Mesenchymal stem cell (in vitro differentiated cells and primary cell): ENCODE measurements around the gene BCKDHB.

Experiments used
- DNase-seq: peaks from one replicate; pipeline ENCODE4 v3.0.0-alpha.2; 2013
- H2AFZ ChIP-seq: one replicate; pipeline ENCODE4 v1.6.1; 2013; ENCODE audit warnings: low read depth, mild to moderate bottlenecking, control low read depth, inconsistent platforms, low read length, moderate library complexity
- H2AK5ac ChIP-seq: 2 replicates; pipeline ENCODE4 v1.6.1; 2013; ENCODE audit warnings: low read length, moderate library complexity, mild to moderate bottlenecking, inconsistent platforms; ENCODE audit not compliant: severe bottlenecking
- H2BK120ac ChIP-seq: one replicate; pipeline ENCODE4 v1.6.1; 2013; ENCODE audit warnings: low read depth, mild to moderate bottlenecking, inconsistent platforms, low read length, moderate library complexity
- H2BK12ac ChIP-seq, 2 experiments: one replicate each; pipeline ENCODE4 v1.6.1; 2013; ENCODE audit warnings: inconsistent platforms in 2 of 2, low read length in 2 of 2, mild to moderate bottlenecking in 2 of 2, moderate library complexity in 2 of 2, control low read depth in 1 of 2
- H2BK15ac ChIP-seq: one replicate; pipeline ENCODE4 v1.6.1; 2013; ENCODE audit warnings: mild to moderate bottlenecking, low read depth, inconsistent platforms; ENCODE audit not compliant: poor library complexity, severe bottlenecking
- H2BK5ac ChIP-seq: 2 replicates; pipeline ENCODE4 v1.6.1; 2013; ENCODE audit warnings: low read depth, mild to moderate bottlenecking, low read length, control low read depth, inconsistent platforms; ENCODE audit not compliant: poor library complexity, severe bottlenecking
- H3K14ac ChIP-seq, 2 experiments: one replicate each; pipeline ENCODE4 v1.6.1; 2013; ENCODE audit warnings: inconsistent platforms in 2 of 2, low read length in 2 of 2, control low read depth in 1 of 2, mild to moderate bottlenecking in 1 of 2, moderate library complexity in 1 of 2
- H3K18ac ChIP-seq, 2 experiments: one replicate each; pipeline ENCODE4 v1.6.1; 2013; ENCODE audit warnings: inconsistent platforms in 2 of 2, low read length in 2 of 2, control low read depth in 1 of 2, low read depth in 1 of 2, mild to moderate bottlenecking in 1 of 2
- H3K23ac ChIP-seq, 2 experiments: one replicate each; pipeline ENCODE4 v1.6.1; 2013; ENCODE audit warnings: inconsistent platforms in 2 of 2, low read length in 2 of 2, mild to moderate bottlenecking in 2 of 2, moderate library complexity in 2 of 2, control low read depth in 1 of 2
- H3K27ac ChIP-seq: 2 replicates; pipeline ENCODE4 v1.5.1; 2013; ENCODE audit warnings: mild to moderate bottlenecking, moderate library complexity, low read length, control low read depth, inconsistent platforms; ENCODE audit not compliant: poor library complexity, severe bottlenecking
- H3K27me3 ChIP-seq, 2 experiments: 2 replicates each; pipeline versions ENCODE4 v1.6.1 to v1.7.0; 2013; ENCODE audit warnings: low read length in 2 of 2, mild to moderate bottlenecking in 2 of 2, moderate library complexity in 2 of 2, control low read depth in 1 of 2, inconsistent platforms in 1 of 2; ENCODE audit not compliant: control insufficient read depth in 1 of 2, insufficient read depth in 1 of 2
- H3K36me3 ChIP-seq, 2 experiments: 2 replicates each; pipeline versions ENCODE4 v1.6.1 to v1.7.0; 2013; ENCODE audit warnings: low read length in 2 of 2, control low read depth in 1 of 2, inconsistent platforms in 1 of 2, low read depth in 1 of 2, mild to moderate bottlenecking in 1 of 2; ENCODE audit not compliant: insufficient read depth in 2 of 2, control insufficient read depth in 1 of 2
- H3K4ac ChIP-seq, 2 experiments: one replicate each; pipeline ENCODE4 v1.6.1; 2013; ENCODE audit warnings: inconsistent platforms in 2 of 2, low read length in 2 of 2, mild to moderate bottlenecking in 2 of 2, moderate library complexity in 2 of 2, control low read depth in 1 of 2, low read depth in 1 of 2
- H3K4me1 ChIP-seq: 2 replicates; pipeline ENCODE4 v1.6.1; 2013; ENCODE audit warnings: low read depth, low read length, control low read depth; ENCODE audit not compliant: control insufficient read depth, insufficient read depth
- H3K4me2 ChIP-seq: 2 replicates; pipeline ENCODE4 v1.6.1; 2013; ENCODE audit warnings: low read length, mild to moderate bottlenecking, inconsistent platforms; ENCODE audit not compliant: poor library complexity, severe bottlenecking
- H3K4me3 ChIP-seq, 2 experiments: 2 replicates each; pipeline versions ENCODE4 v1.5.1 to v1.7.0; 2013; ENCODE audit warnings: low read length in 2 of 2, mild to moderate bottlenecking in 2 of 2, control low read depth in 1 of 2, low read depth in 1 of 2; ENCODE audit not compliant: insufficient read depth in 1 of 2
- H3K79me1 ChIP-seq: replicated peaks from 2 replicates; pipeline ENCODE4 v1.6.1; 2013; ENCODE audit warnings: mild to moderate bottlenecking, control low read depth, low read length, inconsistent platforms; ENCODE audit not compliant: poor library complexity, severe bottlenecking
- H3K9ac ChIP-seq: 2 replicates; pipeline ENCODE4 v1.7.0; 2013; ENCODE audit warnings: mild to moderate bottlenecking, low read length, moderate library complexity
- H3K9me3 ChIP-seq: 2 replicates; pipeline ENCODE4 v1.7.0; 2013; ENCODE audit warnings: mild to moderate bottlenecking, low read length; ENCODE audit not compliant: control insufficient read depth
- H4K8ac ChIP-seq: one replicate; pipeline ENCODE4 v1.6.1; 2013; ENCODE audit warnings: inconsistent platforms, mild to moderate bottlenecking, low read length, moderate library complexity
- H4K91ac ChIP-seq: one replicate; pipeline ENCODE4 v1.6.1; 2013; ENCODE audit warnings: mild to moderate bottlenecking, low read length, inconsistent platforms
- WGBS: methylation state at CpG from one replicate; pipeline ENCODE4 v1.1.7; 2013; ENCODE audit warnings: mixed read lengths; 5-methylcytosine and 5-hydroxymethylcytosine counted together

The BCKDHB gene

DNA sequence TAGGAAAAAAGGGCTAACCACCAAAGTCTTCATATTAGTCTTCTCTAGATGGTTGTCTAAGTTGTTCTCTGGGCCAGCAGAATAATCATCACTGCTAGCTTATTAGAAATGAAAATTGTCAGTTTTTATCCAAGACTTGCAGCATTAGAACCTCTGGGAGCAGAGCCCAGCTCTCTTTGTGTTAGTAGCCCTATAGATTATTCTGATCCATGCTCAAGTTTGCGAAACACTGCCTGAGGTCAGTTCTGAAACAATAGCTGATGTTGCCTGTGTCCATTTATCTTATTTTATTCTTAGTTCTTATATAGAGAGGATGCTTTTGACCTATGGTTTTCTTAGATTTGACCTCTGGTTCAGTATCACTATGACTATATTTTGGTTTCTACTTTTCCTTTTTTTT lies 66.9 kb downstream of the BCKDHB start:
- Histone ChIP-seq H3K4ac (no peak overlapping the region), H4K91ac (no peak overlapping the region), H3K27ac (no peak overlapping the region), H2AK5ac (no peak overlapping the region), H3K23ac (no peak overlapping the region), H2AFZ (no peak overlapping the region), H2BK15ac (no peak overlapping the region), H3K9ac (no peak overlapping the region), H2BK120ac (no peak overlapping the region), H3K79me1 (no peaks in the 10 kb centered on the region), H3K4me3 (no peak overlapping the region), H2BK5ac (no peak overlapping the region), H3K27me3 (no peaks in the 10 kb centered on the region), H3K14ac (no peak overlapping the region), H3K36me3 (peaks cover 0 to 10% of the 10 kb centered on the region in 2 experiments), H3K4me1 (no peaks in the 10 kb centered on the region), H4K8ac (no peak overlapping the region), H3K4me2 (no peak overlapping the region), H3K18ac (no peak overlapping the region), H3K9me3 (no peaks in the 10 kb centered on the region), H2BK12ac (no peak overlapping the region)
- no peak for DNase-seq
- WGBS, result no CpG with 5 or more reads among the region's 1 CpG

DNA sequence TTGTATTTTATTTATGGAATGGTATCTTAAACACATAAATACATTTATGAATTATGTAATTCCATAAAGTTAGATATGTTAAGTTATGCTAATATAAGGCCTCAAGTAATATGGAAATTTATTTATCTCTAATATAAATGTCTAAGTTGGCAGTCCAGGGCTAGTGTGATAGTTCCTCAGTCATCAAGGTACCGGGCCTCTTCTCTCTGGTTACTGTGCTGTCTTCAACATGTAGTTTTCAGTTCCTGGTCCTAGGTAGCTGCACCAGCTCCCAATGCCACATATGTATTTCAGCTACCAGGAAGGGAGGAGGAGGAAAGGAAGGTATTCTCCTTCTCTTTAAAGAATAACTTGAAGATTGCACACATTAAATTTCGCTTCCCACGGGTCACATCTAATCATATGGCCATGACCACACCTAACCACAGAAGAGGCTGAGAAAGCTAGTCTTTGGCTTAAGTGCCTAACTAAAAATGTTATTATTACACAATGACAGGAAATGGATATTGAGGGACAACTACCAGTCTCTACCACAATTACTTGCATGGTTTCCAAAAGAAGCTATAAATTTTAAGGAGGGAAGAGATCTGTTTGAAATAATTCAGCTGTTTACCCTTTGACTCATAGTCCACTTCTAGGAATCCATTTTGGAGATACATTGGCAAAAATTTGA lies 68.6 kb downstream of the BCKDHB start:
- Histone ChIP-seq H3K23ac (no peak overlapping the region), H3K4me1 (no peaks in the 10 kb centered on the region)

DNA sequence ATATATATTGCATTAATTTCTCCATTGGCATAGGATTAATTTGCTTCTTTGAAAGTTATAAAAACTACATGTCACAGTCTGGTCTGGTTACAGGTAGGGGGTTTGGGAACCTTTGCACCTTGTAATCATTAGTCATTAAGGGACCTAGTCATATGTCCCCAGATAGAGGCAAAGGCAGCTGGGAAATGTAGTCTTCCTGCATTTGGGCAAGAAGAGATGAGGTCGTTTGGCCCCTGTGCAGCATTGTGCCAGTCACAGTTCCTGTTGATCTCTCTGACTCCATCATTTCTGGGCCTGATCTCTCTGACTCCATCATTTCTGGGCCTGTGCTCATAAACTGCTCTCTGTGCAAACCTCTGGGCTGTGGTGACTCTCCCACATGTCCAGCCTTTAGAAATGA lies 73.2 kb downstream of the BCKDHB start:
- Histone ChIP-seq H3K18ac (peak overlapping the region in 1 of 2 experiments; percentile 66), H2BK120ac (no peak overlapping the region), H3K23ac (no peak overlapping the region), H2BK5ac (no peak overlapping the region), H2BK12ac (peak overlapping the region in 1 of 2 experiments; percentile 21), H2AK5ac (no peak overlapping the region), H3K4me2 (no peak overlapping the region), H2BK15ac (no peak overlapping the region), H3K4ac (no peak overlapping the region), H3K4me3 (no peak overlapping the region), H3K9ac (no peak overlapping the region), H2AFZ (no peak overlapping the region), H3K14ac (no peak overlapping the region), H3K36me3 (no peaks in the 10 kb centered on the region), H4K8ac (no peak overlapping the region), H3K27ac (no peak overlapping the region), H3K79me1 (no peaks in the 10 kb centered on the region), H4K91ac (no peak overlapping the region), H3K9me3 (no peaks in the 10 kb centered on the region), H3K4me1 (peaks cover 4% of the 10 kb centered on the region), H3K27me3 (no peaks in the 10 kb centered on the region)
- WGBS, result 53% methylated on average over 1 of the region's 1 CpG
- DNase-seq, result no peak

More for the DNA sequence above, 68.6 kb downstream of the BCKDHB start:
- Histone ChIP-seq H4K8ac (peak overlapping the region; percentile 60), H2AK5ac (no peak overlapping the region), H2BK120ac (no peak overlapping the region), H3K27me3 (no peaks in the 10 kb centered on the region), H3K4ac (no peak overlapping the region), H3K79me1 (no peaks in the 10 kb centered on the region), H3K9me3 (no peaks in the 10 kb centered on the region), H4K91ac (no peak overlapping the region), H2BK15ac (no peak overlapping the region), H3K27ac (no peak overlapping the region), H2BK5ac (no peak overlapping the region), H3K36me3 (peaks cover 0 to 8% of the 10 kb centered on the region in 2 experiments), H3K14ac (no peak overlapping the region), H3K4me3 (no peak overlapping the region), H2BK12ac (no peak overlapping the region), H3K4me2 (no peak overlapping the region), H3K9ac (no peak overlapping the region), H3K18ac (peak overlapping the region in 1 of 2 experiments; percentile 33), H2AFZ (no peak overlapping the region)
- peak; percentile 78 for DNase-seq
- WGBS, result 100% methylated on average over 1 of the region's 3 CpGs

DNA sequence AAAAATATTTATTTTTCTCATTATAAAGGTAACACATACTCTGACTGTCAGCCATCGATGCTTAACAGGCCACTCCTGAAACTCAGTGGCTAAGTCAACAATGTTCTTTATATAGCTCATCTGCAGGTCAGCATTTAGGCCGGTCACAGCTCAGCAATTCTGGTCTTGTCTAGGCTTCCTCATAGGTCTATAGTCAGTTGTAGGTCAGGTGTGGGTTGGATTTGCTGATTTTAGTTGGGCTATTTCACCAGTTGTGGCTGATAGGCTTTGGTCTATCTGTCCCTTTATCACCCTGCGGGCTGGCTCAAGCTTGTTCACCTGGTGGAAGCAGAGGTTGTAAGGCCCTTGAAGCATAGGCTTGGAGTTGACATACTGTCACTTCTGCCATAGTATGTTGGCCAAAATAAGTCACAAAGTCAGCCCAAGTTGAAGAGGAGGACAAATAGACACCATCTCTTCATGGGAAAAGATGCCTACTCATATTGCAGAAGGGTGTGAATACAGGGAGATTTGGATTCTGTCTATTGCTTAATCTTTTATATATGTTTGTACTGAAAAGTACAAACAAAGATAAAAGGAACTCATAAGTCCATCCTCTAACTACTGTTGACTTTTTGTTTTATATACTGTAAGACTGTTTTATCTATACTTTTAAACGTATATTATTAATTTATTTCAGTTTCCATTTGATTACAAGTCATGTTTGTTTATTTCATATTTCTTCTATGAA lies 75.0 kb downstream of the BCKDHB start:
- 93% methylated on average over 3 of the region's 4 CpGs for WGBS

More for the DNA sequence above, 75.0 kb downstream of the BCKDHB start:
- Histone ChIP-seq H3K27ac (peak overlapping the region; percentile 46), H3K9ac (no peak overlapping the region), H2BK120ac (no peak overlapping the region), H3K4me3 (no peak overlapping the region), H3K4me1 (peaks cover 4% of the 10 kb centered on the region), H3K9me3 (no peaks in the 10 kb centered on the region), H3K23ac (no peak overlapping the region), H2BK5ac (no peak overlapping the region), H4K8ac (peak overlapping the region; percentile 57), H3K27me3 (no peaks in the 10 kb centered on the region), H2BK15ac (no peak overlapping the region), H3K4ac (no peak overlapping the region), H2AFZ (no peak overlapping the region), H3K14ac (no peak overlapping the region), H2AK5ac (peak overlapping the region; percentile 57), H3K4me2 (no peak overlapping the region), H3K36me3 (no peaks in the 10 kb centered on the region), H2BK12ac (peak overlapping the region in 1 of 2 experiments; percentile 82), H4K91ac (peak overlapping the region; percentile 66), H3K18ac (peak overlapping the region; percentile 16 to 25), H3K79me1 (peaks cover 10% of the 10 kb centered on the region)
- no peak for DNase-seq
